GM12878 (cell line): Measurements from ENCODE around the gene LGI2. TPM values are rescaled to one million over a fixed set of nuclear protein-coding genes. Genes with fewer than 3 reads are reported as not detected.

ENCODE experiments used
- ATAC-seq: fragments of 200-7000 bp; cut with Tn5 transposase; 3 replicates; pipeline ENCODE4 v1.9.1; 2020; ENCODE audit warnings: mild to moderate bottlenecking, moderate library complexity
- BruUV-seq: library from RNA; stranded (reverse); fragments of 400-500 nt; replicated peaks from 2 replicates; lab custom pipeline; 2021; lab: Mats Ljungman, UMichigan
- CTCF ChIA-PET: fragments of 300-600 bp; sonication (Branson Sonifier 250); formaldehyde crosslinking; extraction: SDS; loops from one replicate; lab custom pipeline; 2021; ENCODE audit warnings: inconsistent platforms; lab: Yijun Ruan, JAX
- POLR2A ChIA-PET: fragments of 350-600 bp; formaldehyde crosslinking; extraction: SDS; loops from one replicate; lab custom pipeline; 2021; ENCODE audit warnings: inconsistent platforms; lab: Charles Lee
- RAD21 ChIA-PET: fragments of 300-600 bp; sonication (Branson Sonifier 250); formaldehyde crosslinking; loops from one replicate; lab custom pipeline; 2023; ENCODE audit warnings: antibody characterized with exemption; ENCODE audit not compliant: unreplicated experiment; lab: Charles Lee
- SMC1A ChIA-PET: fragments of 300-600 bp; sonication (Branson Sonifier 250); formaldehyde crosslinking; loops from one replicate; lab custom pipeline; 2023; ENCODE audit not compliant: unreplicated experiment, uncharacterized antibody; lab: Charles Lee
- DNase-seq: peaks from one replicate; pipeline ENCODE4 v3.0.0-alpha.2; 2011; ENCODE audit warnings: low read depth, low spot score
- FAIRE-seq: peaks from 3 replicates; lab custom pipeline; 2011; peaks lifted over from hg19 to GRCh38; lab: Jason Lieb, UNC
- H2AFZ ChIP-seq: 2 replicates; pipeline ENCODE4 v1.6.0; 2011; ENCODE audit warnings: low read depth, low read length, control low read depth; ENCODE audit not compliant: control insufficient read depth
- H3K27ac ChIP-seq: 2 replicates; pipeline ENCODE4 v1.5.1; 2011; ENCODE audit warnings: control low read depth; ENCODE audit not compliant: control insufficient read depth, insufficient read depth
- H3K27me3 ChIP-seq, 2 experiments: replicated peaks in 1 of 2; 2 replicates each; pipeline versions ENCODE4 v1.6.0 to v1.6.1; 2011; ENCODE audit warnings: low read length in 1 of 2; ENCODE audit not compliant: control insufficient read depth in 2 of 2, insufficient read depth in 2 of 2
- H3K36me3 ChIP-seq, 2 experiments: 2 replicates each; pipeline ENCODE4 v1.5.1; 2011; ENCODE audit warnings: low read length in 1 of 2; ENCODE audit not compliant: control insufficient read depth in 2 of 2, insufficient read depth in 2 of 2
- H3K4me1 ChIP-seq: 2 replicates; pipeline ENCODE4 v1.6.1; 2011; ENCODE audit warnings: mild to moderate bottlenecking, low read length, moderate library complexity, mixed read lengths; ENCODE audit not compliant: control insufficient read depth, insufficient read depth
- H3K4me2 ChIP-seq: 2 replicates; pipeline ENCODE4 v1.6.0; 2011; ENCODE audit warnings: control low read depth; ENCODE audit not compliant: control insufficient read depth, insufficient read depth
- H3K4me3 ChIP-seq: fragments of 200-600 bp; sonication (generic); 2 replicates; pipeline ENCODE4 v1.5.1; 2016
- H3K79me2 ChIP-seq: 2 replicates; pipeline ENCODE4 v1.6.0; 2011; ENCODE audit warnings: low read length; ENCODE audit not compliant: control insufficient read depth, insufficient read depth
- H3K9ac ChIP-seq: 2 replicates; pipeline ENCODE4 v1.8.0; 2011; ENCODE audit warnings: low read length, control low read depth, mixed read lengths; ENCODE audit not compliant: control insufficient read depth, insufficient read depth
- H3K9me3 ChIP-seq: replicated peaks from 3 replicates; pipeline ENCODE4 v1.5.1; 2011; ENCODE audit warnings: mild to moderate bottlenecking, low read length; ENCODE audit not compliant: control insufficient read depth, insufficient read depth
- H4K20me1 ChIP-seq: 2 replicates; pipeline ENCODE4 v1.6.0; 2011; ENCODE audit not compliant: control insufficient read depth, insufficient read depth
- CREB1 ChIP-seq: IDR thresholded peaks from 2 replicates; pipeline ENCODE4 v1.6.1; 2012; ENCODE audit warnings: low read depth, mild to moderate bottlenecking, inconsistent platforms
- MTA3 ChIP-seq: IDR thresholded peaks from 2 replicates; pipeline ENCODE4 v1.6.1; 2012; ENCODE audit warnings: low read length, inconsistent platforms, borderline replicate concordance
- SUZ12 ChIP-seq: fragments of 200-600 bp; sonication (generic); IDR thresholded peaks from one replicate; pipeline ENCODE4 v1.6.1; 2018; ENCODE audit warnings: antibody characterized with exemption, mild to moderate bottlenecking; ENCODE audit not compliant: unreplicated experiment
- ZBTB4 ChIP-seq: fragments of 450-650 bp; formaldehyde crosslinking; IDR thresholded peaks from 2 replicates; pipeline ENCODE4 v1.4.0; 2022; ENCODE audit warnings: mild to moderate bottlenecking, moderate library complexity
- ZNF207 ChIP-seq: fragments of 450-650 bp; IDR thresholded peaks from 2 replicates; pipeline ENCODE4 v1.6.1; 2014; ENCODE audit warnings: antibody characterized with exemption, mild to moderate bottlenecking, borderline replicate concordance
- WGBS: methylation state at CpG from one replicate; pipeline ENCODE4 v1.1.6; 2016; ENCODE audit warnings: low lambda C conversion rate; ENCODE audit not compliant: insufficient replicate concordance, insufficient coverage; ENCODE audit errors: missing lambda C conversion rate; 5-methylcytosine and 5-hydroxymethylcytosine counted together
- in situ Hi-C: fragments of 300-500 bp; cut with MboI; formaldehyde crosslinking; loops from 9 replicates; pipeline ENCODE4 v1.14.3; 2018; ENCODE audit warnings: mixed read lengths
- intact Hi-C: fragments of 100-400 bp; cut with micrococcal nuclease; formaldehyde crosslinking; loops from one replicate; pipeline ENCODE4 v1.14.2; 2022; ENCODE audit not compliant: unreplicated experiment
- polyA plus RNA-seq, 11 experiments: library from polyadenylated mRNA; depleted of rRNA in 4 of 11; unstranded in 6 of 11; stranded (reverse) in 5 of 11; fragments of >200 nt; fragmentation: Nextera tagmentation in 4 of 11; fragmentation: Illumina TruSeq in 1 of 11; extraction: Ambion mirVana in 4 of 11; extraction: Trizol in 1 of 11; gene quantifications; 1 replicate in 1 of 11; 2 replicates in 10 of 11; pipeline versions ENCODE4 v1.2.1 to v1.2.3, GENCODE V29; 2011 to 2016; ENCODE audit warnings: inconsistent platforms in 2 of 11, missing spikeins in 2 of 11, low read depth in 1 of 11
- total RNA-seq, 4 experiments: library from RNA; depleted of rRNA in 3 of 4; stranded (reverse); fragments of >200 nt in 3 of 4; fragmentation: Illumina TruSeq in 1 of 4; extraction: Trizol in 1 of 4; gene quantifications; 2 replicates each; pipeline versions ENCODE4 v1.2.1 to v1.2.3, GENCODE V29; 2013 to 2021

Gene LGI2
- total and polyA plus RNA-seq, 10 of the 15 experiments (the other 5 are each of a cell fraction or from before 2014, with no cell fraction given), result not detected

GRCh38 chr4:24999392-25000089 is 31.2 kb downstream of the LGI2 start:
- ATAC-seq (no peak), FAIRE-seq (no peak), DNase-seq (no peak)
- TF ChIP-seq ZNF207 (no peak), ZBTB4 (no peak), SUZ12 (no peak), MTA3 (no peak), CREB1 (no peak)
- ChIA-PET CTCF (interaction anchor here (0.7 to 1.2 kb wide), 4 partner anchors 16 to 145 kb away, joined by 3 to 5 read pairs (median 4); no protein-coding TSS in a partner anchor), POLR2A (no interaction called here), RAD21 (no interaction called here), SMC1A (interaction anchor here (1.1 to 2.0 kb wide), 2 partner anchors 11 to 19 kb away, joined by 3 to 4 read pairs; no protein-coding TSS in a partner anchor)
- H3K79me2 ChIP-seq, result no peaks in the 10 kb centered on the region
- no peak overlapping the region for H2AFZ ChIP-seq
- H3K4me1 ChIP-seq, result no peaks in the 10 kb centered on the region
- H4K20me1 ChIP-seq, result no peaks in the 10 kb centered on the region
- H3K27me3 ChIP-seq, result 0 out of 4 replicates have a peak, but pooled peaks cover 0 to 1% of the 10 kb centered on the region in 2 experiments
- WGBS, result 28% methylated on average over 8 of the region's 8 CpGs
- no peaks in the 10 kb centered on the region for H3K9me3 ChIP-seq
- intact Hi-C loops (no loop called here), in situ Hi-C loops (no loop called here)
- H3K4me2 ChIP-seq, result no peak overlapping the region
- H3K36me3 ChIP-seq, result no peaks in the 10 kb centered on the region
- H3K4me3 ChIP-seq, result no peak overlapping the region
- no peak overlapping the region for H3K27ac ChIP-seq
- no peak overlapping the region for H3K9ac ChIP-seq
- BruUV-seq, result no TSS peak
